Heart right ventricle (tissue), 16 donors: ENCODE data around the gene OOEP. TPM values are rescaled to one million over a fixed set of nuclear protein-coding genes. Genes with fewer than 3 reads are reported as not detected.

Source experiments
- ATAC-seq, 8 donors: fragments of 200-7000 bp; cut with Tn5 transposase; one replicate each; pipeline ENCODE4 v1.9.1; 2020; ENCODE audit warnings: mild to moderate bottlenecking in 8 of 8, moderate library complexity in 8 of 8, moderate number of reproducible peaks in 1 of 8
- DNase-seq, 2 donors: peaks; one replicate each; pipeline ENCODE4 v3.0.0-alpha.2; 2020
- H3K27ac ChIP-seq, 10 donors: fragments of 200-600 bp; sonication (generic) in 2 of 10; one replicate each; pipeline versions ENCODE4 v1.5.0 to v1.8.0; 2020 to 2022; ENCODE audit warnings: mild to moderate bottlenecking in 3 of 10
- H3K27me3 ChIP-seq, 7 donors: fragments of 200-600 bp; one replicate each; pipeline ENCODE4 v1.8.0; 2021 to 2022; ENCODE audit warnings: mild to moderate bottlenecking in 2 of 7
- H3K36me3 ChIP-seq, 9 donors: fragments of 200-600 bp; sonication (generic) in 1 of 9; one replicate each; pipeline versions ENCODE4 v1.5.0 to v1.8.0; 2020 to 2022; ENCODE audit warnings: mild to moderate bottlenecking in 2 of 9
- H3K4me1 ChIP-seq, 9 donors: fragments of 200-600 bp; sonication (generic) in 1 of 9; one replicate each; pipeline versions ENCODE4 v1.5.0 to v1.8.0; 2020 to 2022; ENCODE audit warnings: mild to moderate bottlenecking in 4 of 9
- H3K4me3 ChIP-seq, 10 donors: fragments of 200-600 bp; sonication (generic) in 2 of 10; one replicate each; pipeline versions ENCODE4 v1.5.0 to v1.8.0; 2020 to 2022; ENCODE audit warnings: mild to moderate bottlenecking in 7 of 10, moderate library complexity in 2 of 10
- H3K9me3 ChIP-seq, 11 donors: fragments of 200-600 bp in 10 of 11; sonication (generic) in 2 of 11; one replicate each; pipeline versions ENCODE4 v1.5.0 to v1.8.0; 2013 to 2022; ENCODE audit warnings: mild to moderate bottlenecking in 2 of 11, control low read depth in 1 of 11, moderate library complexity in 1 of 11
- CTCF ChIP-seq, 9 donors: fragments of 200-600 bp; sonication (generic) in 2 of 9; IDR thresholded peaks; one replicate each; pipeline versions ENCODE4 v1.5.0 to v1.8.0; 2021 to 2022; ENCODE audit warnings: antibody characterized with exemption in 9 of 9, mild to moderate bottlenecking in 5 of 9, moderate library complexity in 1 of 9
- WGBS, 2 donors: extraction: QIAGEN DNeasy Blood & Tissue Kit; methylation state at CpG; one replicate each; pipeline ENCODE4 v1.1.7; 2013; ENCODE audit warnings: inconsistent platforms in 1 of 2; 5-methylcytosine and 5-hydroxymethylcytosine counted together
- intact Hi-C, 10 donors: fragments of 100-400 bp; cut with DNase I; formaldehyde crosslinking; loops; one replicate each; pipeline versions ENCODE4 v1.11.1 to v1.14.2; 2022
- polyA plus RNA-seq, 2 donors: library from polyadenylated mRNA; stranded (reverse); fragments of 200-250 nt; gene quantifications; one replicate each; pipeline ENCODE4 v1.2.3, GENCODE V29; 2013
- total RNA-seq, 10 donors: library from RNA; stranded (reverse); fragmentation: NEBNext Ultra II Directional in 3 of 10; extraction: Animal tissue kit (Norgen Biotek cat#: 25700) in 3 of 10; gene quantifications; one replicate each; pipeline versions ENCODE4 v1.2.1 to v1.2.4, GENCODE V29; 2021 to 2023
- donor health status: Arrhythmogenic right ventricular cardiomyopathy.
- donor health status: ischemic (EF 13 %, LVEDD 7.1; RV severe dilation, severe dysfunction).
- donor health status: healthy with polysubstance abuse.
- donor health status: DM: no; HTN: yes; CAD: no.
- donor health status: DM: no; HTN: no; CAD: no.
- donor health status: ischemic (EF 25% LVEDD 6.9; RV normal size, moderate dysfunction).
- donor health status: ischemic (EF 25% LVEDD 5.7; RV mildly dilated, moderate dysfunction).
- donor health status: healthy.
- donor health status: DM: yes; HTN: yes; CAD: no.
- donor health status: Ischemic cardiomyopathy.
- donor health status: ischemic (EF 35%, LVEDD 5.7; RV mildly dilated, moderate dysfunction).
- donor health status: nonischemic (EF 11% LVEDD 7.7; RV severe dilation, severe dysfunction).
- donor health status: DM: yes; HTN: yes; CAD: no.
- donor health status: PGD.
- donor health status: ischemic (EF 29% LVEDD 5.4; RV normal size, mild dysfunction).
- donor health status: nonischemic (EF 23%, LVEDD 6.1; RV moderate dilation, normal function).

The OOEP gene
- total and polyA plus RNA-seq, 12 donors, result 0.03 TPM; not detected in 11

- H3K36me3 ChIP-seq, result no peaks in the 10 kb centered on the region
- TF ChIP-seq CTCF (IDR thresholded peaks at IDR 0.05), result no peak
- no peak overlapping the region for H3K27ac ChIP-seq
- 61 to 64% methylated on average over 3 of the region's 3 CpGs for WGBS, 2 donors
- no peaks in the 10 kb centered on the region for H3K9me3 ChIP-seq
- DNase-seq (no peak), ATAC-seq (no peak)
- no peaks in the 10 kb centered on the region for H3K4me1 ChIP-seq
- intact Hi-C loops, result no loop called here
- H3K4me3 ChIP-seq, result no peak overlapping the region
- H3K27me3 ChIP-seq, result peaks cover 0 to 7% (median 0%) of the 10 kb centered on the region in 7 donors
These were observed 30.4 kb downstream of the OOEP start for GRCh38 chr6:73339340-73339739.

GRCh38 chr6:73329201-73329600 lies 40.5 kb downstream of the OOEP start:
- 58 to 70% methylated on average over 3 of the region's 3 CpGs for WGBS, 2 donors
- peaks cover 0 to 43% (median 22%) of the 10 kb centered on the region in 7 donors for H3K27me3 ChIP-seq

GRCh38 chr6:73328790-73329189 lies 40.9 kb downstream of the OOEP start:
- H3K36me3 ChIP-seq, result no peaks in the 10 kb centered on the region
- ATAC-seq (no peak), DNase-seq (no peak)
- TF ChIP-seq CTCF (IDR thresholded peaks at IDR 0.05), result no peak
- 66 to 71% methylated on average over 3 of the region's 3 CpGs for WGBS, 2 donors
- H3K4me1 ChIP-seq, result no peaks in the 10 kb centered on the region
- no peaks in the 10 kb centered on the region for H3K9me3 ChIP-seq
- H3K27ac ChIP-seq, result no peak overlapping the region
- peaks cover 0 to 43% (median 22%) of the 10 kb centered on the region in 7 donors for H3K27me3 ChIP-seq
- no peak overlapping the region for H3K4me3 ChIP-seq
- intact Hi-C loops, result loop anchor here in 8 of 10 donors (5.0 to 10.0 kb wide), 3 partner anchors 41 to 916 kb away; no protein-coding TSS in a partner anchor

More at GRCh38 chr6:73329201-73329600, 40.5 kb downstream of the OOEP start:
- H3K4me3 ChIP-seq, result no peak overlapping the region
- TF ChIP-seq CTCF (IDR thresholded peaks at IDR 0.05), result no peak
- H3K27ac ChIP-seq, result no peak overlapping the region
- DNase-seq (no peak), ATAC-seq (no peak)
- H3K9me3 ChIP-seq, result no peaks in the 10 kb centered on the region
- H3K36me3 ChIP-seq, result no peaks in the 10 kb centered on the region
- intact Hi-C loops, result loop anchor here in 8 of 10 donors (5.0 to 10.0 kb wide), 3 partner anchors 42 to 917 kb away; no protein-coding TSS in a partner anchor
- H3K4me1 ChIP-seq, result no peaks in the 10 kb centered on the region

- Histone ChIP-seq H3K27ac (no peak overlapping the region), H3K27me3 (peaks cover 0 to 33% (median 18%) of the 10 kb centered on the region in 7 donors), H3K9me3 (no peaks in the 10 kb centered on the region), H3K4me3 (no peak overlapping the region), H3K4me1 (no peaks in the 10 kb centered on the region), H3K36me3 (no peaks in the 10 kb centered on the region)
- ATAC-seq (no peak), DNase-seq (no peak)
- 89 to 92% methylated on average over 3 of the region's 3 CpGs for WGBS, 2 donors
- intact Hi-C loops, result loop anchor here in 8 of 10 donors (2.0 to 10.0 kb wide), 4 partner anchors 38 to 913 kb away; no protein-coding TSS in a partner anchor
- TF ChIP-seq CTCF (IDR thresholded peaks at IDR 0.05), result no peak
These were observed 44.0 kb downstream of the OOEP start for GRCh38 chr6:73325656-73326055.
